Medulla oblongata (tissue), 1 donor: Measurements from ENCODE around the gene TRPM1.

Experiments
- DNase-seq: peaks from one replicate; pipeline ENCODE4 v3.0.0-alpha.2; 2015; ENCODE audit errors: extremely low spot score

The TRPM1 gene

DNA sequence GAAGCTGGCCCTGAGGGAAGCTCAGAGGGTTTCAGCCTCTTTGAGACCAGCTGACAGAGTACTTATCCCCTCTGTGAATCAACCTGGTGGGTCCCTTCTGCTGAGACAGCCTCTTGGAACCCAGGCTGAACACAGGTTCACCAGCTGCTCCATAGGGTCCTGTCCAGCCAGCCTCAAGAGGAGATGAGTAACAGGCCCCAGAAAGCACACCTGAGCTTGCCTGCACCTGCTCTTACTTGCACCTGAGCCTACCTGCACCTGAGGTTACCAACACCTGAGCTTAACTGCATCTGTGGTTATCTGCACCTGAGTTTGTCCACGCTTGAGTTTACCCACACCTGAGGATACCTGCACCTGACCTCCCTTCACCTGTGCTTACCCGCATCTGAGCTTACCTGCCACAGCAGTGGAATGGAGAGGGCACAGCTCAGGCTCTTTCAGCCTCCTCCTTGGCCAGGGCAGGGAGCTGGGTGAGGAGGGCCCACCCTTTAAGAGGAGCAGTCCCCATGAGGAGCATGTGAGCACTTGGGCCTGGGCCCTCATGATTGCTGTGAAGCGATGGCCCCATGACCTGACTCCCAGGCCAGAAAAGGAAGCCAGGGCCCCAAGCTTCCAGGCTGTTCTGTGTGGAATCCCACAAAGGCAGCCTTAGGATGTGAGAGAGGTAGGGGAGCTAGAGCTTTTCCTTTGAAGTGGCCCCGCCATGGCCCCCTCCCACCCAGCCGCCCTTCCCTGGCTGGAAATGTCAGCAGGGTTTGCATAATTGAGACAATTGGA lies at the start of gene TRPM1:
TSS of gene TRPM1 (minus strand) at position 464 of the 777 bp plus-strand sequence. CDS start 20,370 bp downstream, outside the sequence.
- DNase-seq = peak; percentile 47

DNA sequence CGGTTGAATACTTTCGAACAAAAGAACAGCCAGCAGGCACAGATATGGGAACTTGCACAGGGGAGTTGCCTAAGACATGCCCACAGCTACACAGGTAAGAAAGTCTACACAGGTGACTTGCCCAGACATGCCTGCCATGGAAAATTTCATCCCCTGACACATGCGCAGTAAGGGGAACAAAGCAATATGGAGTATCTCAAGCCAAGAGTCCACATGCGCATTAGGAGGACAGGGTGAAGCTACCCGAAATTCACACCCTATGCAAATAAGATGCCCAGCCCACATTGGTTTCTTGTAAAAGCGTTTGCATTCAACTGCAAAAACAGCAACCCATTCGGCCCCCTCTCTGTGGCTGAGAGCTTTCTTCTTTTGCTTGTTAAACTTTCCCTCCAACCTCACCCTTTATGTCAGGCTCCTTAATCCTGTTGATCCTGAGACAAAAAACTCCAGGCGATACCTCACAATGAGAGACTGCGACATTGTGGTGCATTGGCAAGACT lies 49.3 kb upstream of the TRPM1 start:
- DNase-seq = no peak

DNA sequence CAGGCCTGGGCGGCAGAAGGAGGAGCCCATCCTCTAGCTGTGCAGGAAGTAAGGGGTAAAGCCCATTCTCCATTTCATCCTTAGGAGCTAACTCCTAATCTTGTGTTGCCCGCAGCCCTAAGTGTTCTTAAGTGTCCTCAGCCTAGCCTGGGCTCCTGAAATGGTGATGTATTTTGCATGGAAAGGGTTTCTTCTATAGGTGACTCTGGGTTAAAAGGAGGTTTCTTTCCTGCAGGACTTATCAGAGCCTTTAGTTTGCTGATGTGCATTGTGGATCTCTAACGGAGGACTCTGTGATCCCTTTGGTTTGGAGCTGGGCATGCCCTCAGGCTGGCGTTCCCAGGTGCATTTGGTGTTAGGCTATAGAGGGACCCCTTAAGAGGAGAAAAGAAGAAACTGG lies 48.5 kb upstream of the TRPM1 start:
- no peak for DNase-seq

DNA sequence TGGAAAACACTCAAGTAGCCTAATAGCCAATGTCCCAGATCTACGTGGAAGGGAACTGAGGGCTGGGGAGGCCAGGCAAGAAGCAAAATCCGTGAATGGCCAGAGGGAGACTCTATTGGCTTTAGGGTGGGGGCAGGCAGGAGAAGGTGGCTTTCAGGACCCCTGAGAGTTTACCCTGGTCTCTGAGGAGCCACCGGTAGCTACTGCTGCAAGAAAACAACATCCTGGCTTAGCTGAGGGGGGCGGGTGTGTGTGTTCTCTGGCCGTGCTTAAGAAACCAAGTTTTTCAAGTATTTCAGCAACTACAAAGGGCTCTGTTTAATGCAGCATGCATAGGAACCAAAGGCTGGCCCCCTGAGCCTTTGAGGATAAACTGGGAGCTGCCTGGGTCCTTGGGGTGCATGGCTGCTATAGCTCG lies 47.6 kb upstream of the TRPM1 start:
- DNase-seq = no peak

DNA sequence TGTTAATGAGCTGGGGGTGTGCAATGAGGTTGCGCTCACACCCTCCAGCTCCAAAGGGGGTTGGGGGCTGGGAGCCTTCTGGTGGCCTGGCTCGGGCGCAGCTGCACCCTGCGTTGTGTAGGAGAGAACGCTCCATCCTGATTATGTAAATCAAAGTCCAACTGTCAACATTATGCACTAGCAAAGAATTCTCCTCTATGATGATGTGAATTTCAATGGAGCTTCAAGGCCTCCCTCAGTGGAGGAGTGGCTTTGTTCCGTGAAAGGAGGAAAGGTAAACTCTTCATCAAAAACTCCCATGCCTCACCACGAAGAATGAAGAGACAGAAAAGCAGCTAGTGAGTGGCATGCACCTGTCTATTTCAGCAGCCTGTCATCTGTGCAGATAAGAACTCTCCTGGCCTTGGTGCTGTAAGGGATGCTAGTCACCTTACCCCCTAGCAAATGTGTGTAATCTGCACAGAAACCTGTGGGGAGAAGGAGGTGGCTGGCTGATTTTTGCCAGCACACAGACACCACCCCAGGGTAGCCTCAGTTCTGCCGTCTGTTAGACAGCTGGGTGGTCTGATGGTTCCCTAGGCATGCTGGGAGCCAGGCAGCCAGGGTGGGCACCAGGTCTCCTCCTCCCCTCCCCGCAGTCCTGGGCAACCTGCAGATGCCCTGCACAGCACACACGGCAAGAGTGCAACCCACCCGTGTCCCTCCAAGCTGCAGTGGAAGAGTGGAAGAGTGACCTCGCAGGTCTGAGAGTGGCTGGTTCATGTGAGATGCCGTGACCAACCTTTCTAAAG lies 47.0 kb upstream of the TRPM1 start:
- DNase-seq = no peak

DNA sequence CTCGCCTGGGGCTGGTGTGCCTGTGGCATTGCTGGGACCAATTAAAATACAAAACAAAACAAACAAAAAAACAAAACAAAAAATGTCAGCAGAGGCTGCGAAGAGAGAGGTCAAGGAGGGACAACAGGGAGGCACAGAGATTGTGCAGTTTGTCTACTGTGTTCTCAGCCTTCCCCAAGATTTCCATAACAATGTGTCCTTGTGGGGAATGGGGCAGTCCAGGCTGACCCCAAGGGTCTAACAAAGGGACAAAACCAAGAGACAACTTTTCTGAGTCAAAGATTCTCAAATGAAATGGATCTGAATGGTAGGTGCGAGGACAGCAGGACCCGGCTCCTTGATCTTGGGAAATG lies 46.4 kb upstream of the TRPM1 start:
- no peak for DNase-seq

DNA sequence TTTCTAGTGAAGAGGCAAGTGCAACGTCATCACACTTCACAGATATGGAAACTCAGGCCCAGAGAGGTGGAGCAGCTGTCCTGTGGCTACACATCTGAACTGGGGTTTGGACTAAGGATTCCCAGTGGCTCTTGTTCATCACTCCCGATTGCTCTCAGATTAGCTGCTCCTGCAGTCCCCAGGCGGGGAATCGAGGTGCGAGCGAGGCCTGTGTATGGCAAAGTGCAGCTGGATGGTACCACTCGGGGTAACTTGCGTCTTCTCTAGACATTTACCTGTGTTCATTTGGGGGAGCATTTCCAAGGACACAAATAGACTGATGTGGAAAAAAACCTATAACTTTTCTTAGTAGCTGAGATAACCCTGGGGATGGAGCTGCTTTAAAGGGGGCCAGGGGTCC lies 45.9 kb upstream of the TRPM1 start:
- no peak for DNase-seq

DNA sequence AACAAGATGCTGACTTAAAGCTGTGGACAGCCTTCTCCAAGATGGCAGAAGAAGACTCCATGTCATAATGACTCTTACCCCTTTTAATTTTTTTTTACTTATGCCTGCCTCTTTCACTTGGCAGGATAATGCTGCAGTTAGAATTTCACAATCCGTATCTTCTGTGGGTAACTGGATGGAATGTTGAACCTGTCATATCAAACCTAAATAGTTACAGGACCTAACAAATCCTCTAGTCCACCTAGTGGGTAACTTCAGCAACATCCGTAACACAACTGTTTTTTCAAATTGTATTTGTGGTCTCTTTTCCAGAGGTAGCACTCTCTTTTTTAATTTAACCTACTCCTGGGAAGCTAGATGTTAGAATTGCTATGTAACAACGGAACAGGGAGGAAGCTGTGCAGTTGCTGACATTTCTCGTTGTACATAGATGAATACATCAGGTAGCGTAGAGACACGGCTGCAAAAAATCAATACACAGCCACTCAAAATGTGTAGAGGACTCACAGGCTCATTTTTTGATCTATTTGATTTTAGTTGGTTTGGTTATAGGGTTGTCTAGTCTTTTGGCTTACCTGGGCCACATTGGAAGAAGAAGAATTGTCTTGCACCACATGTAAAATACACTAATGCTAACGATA lies 43.9 kb upstream of the TRPM1 start:
- no peak for DNase-seq

DNA sequence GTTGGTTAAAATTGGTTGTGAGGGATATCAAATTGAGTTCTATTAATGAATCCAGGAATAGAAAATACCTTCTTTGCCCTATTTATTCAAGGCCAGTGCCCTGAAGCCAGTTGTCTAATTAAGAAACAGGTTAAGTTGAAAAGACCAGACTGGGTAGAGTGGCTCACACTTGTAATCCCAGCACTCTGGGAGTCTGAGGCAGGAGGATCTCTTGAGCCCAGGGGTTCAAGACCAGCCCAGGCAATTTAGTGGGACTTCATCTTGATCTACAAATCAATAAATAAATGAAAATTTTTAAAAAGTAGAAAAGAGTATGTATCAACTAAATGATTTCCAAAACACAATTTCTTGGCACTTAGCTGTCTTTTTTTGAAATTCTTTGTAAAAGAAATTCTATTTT lies 40.3 kb upstream of the TRPM1 start:
- no peak for DNase-seq

DNA sequence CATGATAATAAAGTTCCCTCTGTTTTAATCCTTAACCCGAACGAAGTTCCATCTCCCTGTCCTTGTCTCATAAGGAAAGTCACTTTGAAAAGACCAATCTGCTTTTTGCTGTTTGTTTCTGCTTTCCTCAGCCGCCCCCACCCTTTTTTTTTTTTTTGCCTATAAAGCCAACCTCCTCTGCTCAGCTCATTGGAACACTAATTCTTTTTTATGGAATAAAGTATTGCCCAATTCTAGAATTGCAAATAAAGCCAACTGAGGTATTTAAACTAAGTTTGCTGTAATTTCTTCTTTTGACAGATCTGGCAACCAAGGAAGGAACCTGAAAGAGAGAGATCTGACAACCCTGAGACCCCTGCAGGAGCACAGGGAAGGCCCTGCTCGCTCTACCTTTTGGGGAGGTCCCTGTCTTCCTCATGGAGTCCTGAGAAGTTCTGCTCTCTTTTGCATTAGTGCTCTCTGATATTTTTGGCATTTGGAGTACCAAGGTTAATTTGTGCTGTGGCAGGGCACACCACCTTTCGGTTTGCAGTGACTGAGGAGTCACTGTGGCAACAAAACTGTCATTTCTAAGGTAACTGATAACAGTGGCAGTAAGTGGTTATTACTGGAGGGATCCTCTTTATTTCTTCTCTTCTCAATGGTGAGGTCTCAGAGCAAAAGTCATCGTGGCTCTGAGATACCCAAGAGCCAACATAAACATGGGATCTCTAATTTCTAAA lies 35.2 kb upstream of the TRPM1 start:
- no peak for DNase-seq

DNA sequence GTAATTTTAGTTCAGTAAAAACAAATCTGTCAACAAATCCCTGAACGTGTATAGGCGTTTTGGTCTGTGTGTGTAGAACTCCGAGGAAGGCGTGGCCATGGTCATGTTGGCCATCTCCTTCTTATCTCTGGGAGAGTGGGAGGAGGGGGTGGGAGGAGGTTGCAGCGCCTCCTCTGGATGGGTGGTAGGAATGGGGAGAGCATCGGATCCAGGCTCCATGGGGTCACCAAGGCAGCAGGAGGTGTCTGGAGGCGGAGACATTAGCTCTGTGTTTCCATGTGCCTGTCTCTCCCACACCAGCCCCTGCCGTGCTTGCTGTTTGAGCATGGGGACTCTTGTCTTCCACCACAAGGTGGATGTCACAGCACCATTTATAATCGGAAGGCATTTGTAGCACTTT lies 34.5 kb upstream of the TRPM1 start:
- no peak for DNase-seq

DNA sequence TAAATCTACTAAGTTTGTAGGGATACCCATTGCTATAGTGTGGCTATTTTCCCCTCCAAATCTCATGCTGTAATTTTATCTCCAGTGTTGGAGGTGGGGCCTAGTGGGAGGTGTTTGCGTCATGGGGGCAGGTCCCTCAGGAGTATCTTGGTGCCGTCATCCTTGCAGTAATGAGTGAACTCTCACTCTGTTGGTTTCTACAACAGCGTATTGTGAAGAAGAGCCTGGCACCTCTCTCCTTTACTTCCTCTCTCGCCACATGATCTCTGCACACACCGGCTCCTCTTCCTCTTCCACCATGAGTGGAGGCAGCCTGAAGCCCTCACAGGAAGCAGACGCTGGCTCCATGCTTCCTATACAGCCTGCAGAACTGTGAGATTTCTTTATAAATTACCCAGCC lies 34.0 kb upstream of the TRPM1 start:
- no peak for DNase-seq

DNA sequence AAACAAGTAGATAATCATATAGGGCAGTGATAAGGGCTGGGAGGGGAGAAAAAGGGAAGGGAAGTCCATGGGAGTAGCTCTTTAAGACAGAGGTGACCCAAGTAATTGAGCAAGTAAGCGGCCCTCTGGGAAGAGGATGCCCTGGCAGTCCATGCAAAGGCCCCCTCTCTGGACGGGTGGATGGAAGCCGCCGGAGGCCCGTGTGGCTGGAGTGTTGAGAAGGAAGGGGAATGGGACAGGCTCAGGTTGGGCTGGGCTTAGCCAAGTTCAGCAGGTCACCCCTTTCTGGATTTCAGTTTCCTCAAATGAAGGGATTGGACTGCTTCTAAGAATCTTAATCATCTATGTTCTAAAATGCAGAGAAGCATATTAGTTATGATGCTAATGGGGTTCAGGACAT lies 32.4 kb upstream of the TRPM1 start:
- no peak for DNase-seq

DNA sequence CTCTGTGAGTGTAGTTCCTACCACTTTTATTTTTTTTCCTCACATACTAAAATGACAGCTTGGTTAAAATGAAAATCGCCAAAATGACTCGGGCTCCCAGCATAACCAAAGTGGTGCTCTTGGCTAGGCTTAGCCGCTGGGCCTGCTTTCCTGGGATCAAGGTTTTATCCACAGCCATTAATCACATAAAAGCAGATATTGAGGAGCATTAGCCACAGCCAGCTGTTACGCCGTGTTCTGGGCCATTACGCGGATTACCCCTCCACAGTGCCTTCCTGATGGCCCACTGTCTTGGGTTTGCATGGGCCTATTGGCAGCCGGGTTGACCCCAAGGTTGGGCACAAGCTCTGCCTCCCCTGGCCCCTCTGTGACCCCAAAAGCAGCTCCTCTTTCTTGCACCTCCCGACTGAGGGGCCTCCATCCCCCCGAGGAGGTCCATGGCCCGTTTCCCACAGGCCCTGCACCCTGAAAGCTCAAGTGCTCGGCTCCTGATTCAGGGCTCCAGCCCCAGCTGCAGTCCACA lies 30.4 kb upstream of the TRPM1 start:
- DNase-seq = no peak

DNA sequence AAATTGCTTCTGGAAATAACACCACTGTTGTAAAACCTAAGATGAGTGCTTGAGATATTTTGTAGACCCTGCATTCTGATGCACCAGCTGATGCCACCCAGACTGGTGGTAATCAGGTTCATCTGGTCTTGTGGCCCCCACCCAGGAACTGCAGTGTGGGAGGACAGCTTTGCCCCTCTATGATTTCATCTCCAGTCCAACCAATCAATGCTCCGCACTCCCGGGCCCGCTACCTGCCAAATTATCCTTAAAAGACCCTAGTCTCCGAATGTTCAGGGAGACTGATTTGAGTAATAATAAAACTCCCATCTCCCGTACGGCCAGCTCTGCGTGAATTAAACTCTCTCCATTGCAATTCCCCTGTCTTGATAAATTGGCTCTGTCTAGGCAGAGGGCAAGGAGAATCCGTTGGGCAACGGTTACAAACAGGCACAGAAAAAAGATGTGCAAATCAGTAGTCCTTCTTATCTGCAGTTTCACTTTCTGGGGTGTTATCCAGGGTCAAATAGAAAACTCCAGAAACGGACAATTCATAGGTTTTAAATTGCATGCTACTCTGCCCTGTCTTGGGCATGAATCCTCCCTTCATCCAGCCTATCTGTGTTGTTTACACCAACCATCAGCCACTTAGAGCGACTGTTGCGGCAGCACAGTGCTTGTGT lies 29.2 kb upstream of the TRPM1 start:
- no peak for DNase-seq

DNA sequence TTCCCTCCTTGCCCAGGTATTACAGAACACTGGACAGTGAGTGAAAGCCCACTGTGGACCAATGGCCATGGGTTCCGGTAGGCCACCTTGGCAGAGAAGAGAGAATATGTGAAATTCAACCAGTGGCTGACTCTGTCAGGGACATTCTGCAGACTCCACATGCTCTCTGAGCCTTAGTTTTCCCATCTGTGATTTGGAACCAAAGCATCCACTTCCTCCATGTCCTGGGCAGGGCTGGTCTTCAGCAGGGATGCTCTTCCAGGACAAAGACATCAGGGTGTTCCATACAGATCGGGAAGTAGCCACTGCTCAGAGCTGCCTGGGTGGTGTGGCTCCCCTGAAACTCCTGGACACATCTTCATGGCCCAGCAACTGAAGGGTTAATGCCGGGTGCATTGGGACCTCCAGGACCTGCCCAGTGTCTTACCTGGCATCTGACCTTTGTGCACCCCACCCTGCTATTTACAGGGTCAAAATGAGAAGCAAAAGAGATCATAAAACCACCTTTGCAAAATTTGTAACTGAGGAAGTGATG lies 28.3 kb upstream of the TRPM1 start:
- DNase-seq = no peak

DNA sequence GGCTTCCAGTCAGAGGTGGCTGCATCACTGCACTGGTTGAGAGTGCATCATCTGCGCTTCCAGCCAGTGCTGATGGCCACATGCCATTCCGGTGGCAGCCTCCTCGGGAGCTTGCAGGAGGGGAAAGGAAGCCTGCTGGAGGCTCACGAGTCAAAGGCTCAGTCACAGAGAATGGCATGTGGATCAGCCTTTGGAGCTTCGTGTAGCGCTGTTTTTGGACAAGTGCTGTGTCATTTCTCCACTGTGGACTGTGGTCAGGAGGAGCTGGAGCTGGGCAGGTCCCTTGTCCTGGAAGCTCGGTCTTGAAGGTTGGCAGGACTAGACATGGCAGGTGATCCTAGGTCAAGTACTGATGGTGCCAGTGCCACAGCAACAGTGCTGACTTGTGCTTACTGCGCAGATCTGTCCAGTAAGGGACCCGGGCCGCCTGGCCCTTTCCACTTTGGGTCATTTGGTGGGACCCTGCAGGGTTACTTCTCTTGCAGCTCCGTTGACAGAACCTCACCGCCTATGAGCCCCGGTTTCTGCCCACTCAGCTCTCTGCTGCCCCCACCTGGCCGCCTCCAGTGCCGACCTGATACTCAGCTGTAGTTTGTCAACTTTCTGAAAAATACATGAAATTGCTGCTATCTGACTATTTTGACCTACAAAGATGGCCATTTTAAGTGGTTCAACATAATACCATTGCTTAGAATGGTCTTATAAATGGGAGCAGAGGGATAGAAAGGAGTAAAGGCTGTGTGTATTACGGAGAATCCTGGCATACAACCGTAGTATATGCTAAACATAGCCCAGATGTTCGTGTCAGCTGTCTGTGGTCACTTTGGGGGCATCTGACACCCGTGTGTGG lies 27.6 kb upstream of the TRPM1 start:
- DNase-seq = peak; percentile 79

DNA sequence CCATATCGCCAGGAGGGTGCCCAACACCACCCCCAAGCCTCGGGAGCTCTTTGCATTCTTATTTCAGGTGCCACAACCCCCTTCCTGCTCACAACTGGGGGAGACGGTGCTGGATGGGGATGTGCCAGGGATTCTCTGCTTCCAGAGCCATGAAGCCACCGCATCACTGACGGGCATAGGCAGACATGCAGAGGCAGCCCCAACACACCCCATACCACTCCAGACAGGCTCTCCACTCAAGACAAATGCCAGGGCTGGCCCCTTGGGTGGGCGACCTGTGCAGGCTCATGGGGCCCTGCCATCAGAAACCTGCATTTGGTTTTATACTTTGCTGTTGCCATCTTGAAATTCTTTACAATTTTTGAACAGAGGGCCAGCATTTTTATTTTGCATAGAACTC lies 27.0 kb upstream of the TRPM1 start:
- DNase-seq = no peak

DNA sequence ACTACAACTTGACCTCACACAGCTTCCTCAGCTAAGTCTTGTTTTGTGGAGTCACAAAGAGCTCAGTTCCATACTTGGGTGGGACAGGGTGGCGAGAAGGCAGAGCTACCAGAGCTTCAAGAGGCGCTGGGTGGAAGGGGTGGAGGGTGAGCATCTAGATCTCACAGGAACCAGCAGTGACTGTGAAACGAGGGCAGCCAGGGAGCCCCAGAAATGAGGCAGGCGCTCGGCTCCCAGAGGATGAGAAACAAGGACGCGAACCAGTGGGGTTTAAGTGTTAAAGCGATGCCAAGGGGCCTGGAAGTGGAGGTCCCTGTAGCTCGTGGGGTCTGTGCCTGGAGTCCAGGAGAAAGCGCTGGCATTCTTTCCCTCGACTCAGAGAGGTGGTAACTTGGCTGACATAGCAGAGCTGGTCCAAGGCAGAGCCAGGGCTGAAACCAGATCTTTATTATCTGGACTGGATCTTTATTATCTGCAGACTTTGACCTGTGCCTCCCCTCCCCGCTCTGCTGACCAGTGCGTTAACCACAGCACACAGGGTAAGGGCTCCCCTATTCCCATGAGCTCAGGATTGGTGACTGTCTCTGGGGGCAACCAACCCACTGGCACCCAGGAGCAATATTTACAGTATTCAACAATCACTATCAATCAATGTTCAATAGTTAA lies 26.2 kb upstream of the TRPM1 start:
- DNase-seq = no peak
